ENCODE measurements around the gene DCN.

DCN gene

DNA sequence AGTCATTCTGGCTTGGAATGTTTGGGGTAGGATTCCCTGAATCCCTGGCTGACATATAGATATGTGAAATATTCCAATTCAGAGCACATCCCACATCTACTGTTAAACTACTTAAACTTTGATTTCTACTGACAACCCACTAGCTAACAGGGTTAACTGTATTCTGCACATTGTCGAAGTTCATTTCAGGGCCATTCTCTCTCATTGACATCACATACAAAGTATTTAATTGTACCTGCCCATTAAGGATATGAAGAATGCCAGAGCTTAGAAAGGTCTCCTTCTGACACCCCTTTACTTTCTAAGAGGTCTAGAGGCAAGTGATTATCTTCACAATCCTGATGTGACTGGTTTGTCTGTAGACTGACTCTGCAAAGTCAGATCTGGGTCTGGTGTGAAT lies 2.8 kb upstream of the DCN start:
- DNase-seq = no peak

DNA sequence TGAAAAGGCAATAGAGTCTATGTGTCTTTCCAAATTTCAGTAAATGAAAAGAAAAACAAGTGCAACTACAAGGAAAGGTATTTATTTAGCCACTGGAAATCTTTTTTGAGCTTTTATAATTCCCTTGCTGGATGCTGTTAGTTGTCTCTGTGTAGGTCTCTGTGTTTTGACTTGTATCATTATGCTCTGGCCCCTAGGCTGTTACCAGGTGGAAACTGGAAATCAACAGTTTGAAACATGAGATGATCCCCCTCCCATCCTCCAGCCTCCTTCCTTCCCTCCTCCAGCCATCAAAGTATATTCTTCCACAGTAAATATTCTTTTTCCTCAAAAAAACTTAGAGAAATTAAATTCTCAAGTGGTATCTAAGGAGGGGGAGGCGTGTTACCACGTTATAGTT lies 934 bp upstream of the DCN start:
- no peak for DNase-seq

DNA sequence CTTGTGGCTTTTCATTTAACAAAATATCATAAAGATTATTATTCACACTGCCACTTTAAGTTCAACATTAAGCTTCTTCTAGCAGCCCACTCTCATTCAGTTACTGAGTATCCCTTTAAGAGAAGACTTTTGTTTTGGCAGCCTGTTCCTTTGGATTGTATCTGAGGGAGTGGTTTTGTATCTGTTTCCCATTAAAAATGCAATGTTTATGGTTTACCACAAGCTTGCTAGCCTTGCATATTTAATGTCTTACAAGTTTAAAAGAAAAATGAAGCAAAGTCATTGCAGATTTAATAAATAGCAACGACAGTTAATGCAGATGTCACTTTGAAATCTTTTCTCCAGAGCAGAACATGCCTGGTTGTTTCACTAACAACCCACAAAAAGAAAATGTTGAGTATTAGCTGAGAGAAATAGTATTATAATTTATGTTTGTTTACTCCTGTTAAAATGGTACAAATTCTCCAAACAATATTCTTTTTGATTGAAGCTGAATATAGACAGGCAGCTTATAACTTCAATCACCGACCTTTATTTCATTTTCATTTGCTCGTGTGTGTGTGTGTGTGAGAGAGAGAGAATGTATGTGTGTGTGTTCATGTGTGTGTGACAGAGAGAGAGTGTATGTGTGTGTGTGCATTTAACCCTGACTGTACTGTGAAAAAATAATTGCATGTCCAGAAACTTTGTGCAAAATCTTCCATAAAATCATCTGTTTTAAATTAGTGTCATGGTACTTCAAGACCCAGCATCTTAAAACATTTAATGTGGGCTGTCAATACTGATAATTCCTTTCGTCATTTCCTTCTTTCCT lies 1.8 kb downstream of the DCN start:
- DNase-seq = no peak

DNA sequence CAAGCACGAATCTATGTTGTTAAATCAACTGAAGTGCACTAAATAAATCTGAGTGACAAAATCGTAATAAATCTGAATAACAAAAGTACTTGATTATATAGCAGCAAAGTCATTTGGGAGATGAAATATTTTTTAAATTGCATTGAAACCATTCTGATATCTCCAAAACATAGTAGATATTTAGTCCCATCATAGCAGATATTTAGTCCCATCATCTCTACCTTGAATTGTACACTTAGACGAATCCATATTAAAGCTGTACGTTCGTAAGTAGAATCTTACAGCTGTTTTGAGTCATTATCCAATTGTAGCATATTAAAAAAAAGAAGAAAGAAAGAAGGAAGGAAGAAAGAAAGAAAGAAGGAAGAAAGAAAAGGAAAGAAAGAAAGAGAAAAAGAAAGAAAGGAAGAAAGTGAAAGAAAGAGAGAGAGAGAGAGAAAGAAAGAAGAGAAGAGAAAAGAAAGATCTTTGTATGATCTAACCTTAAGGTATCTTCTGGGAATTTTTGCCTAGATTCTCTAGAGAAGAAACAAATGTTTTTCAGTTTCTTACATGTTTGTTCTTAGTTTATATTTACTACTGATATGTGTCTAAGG lies 2.6 kb downstream of the DCN start:
- DNase-seq = no peak

DNA sequence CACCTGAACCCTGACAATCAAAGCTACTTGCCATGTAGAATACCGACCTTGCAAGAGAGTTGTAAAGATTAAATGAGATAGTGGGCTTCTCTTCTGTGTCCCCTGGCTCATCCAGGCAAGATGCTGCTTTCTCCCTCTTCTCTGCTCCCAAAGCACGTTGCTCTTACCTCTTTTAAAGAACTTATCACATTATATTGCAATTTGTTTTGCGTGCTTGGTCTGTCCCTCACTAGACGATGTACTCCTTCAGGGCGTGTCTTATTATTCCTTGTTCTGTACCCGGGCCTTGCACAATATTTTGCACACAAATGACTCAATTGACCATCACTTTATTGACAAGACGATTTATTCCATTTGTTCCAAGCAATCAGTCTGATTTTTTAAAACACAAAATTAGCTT lies 3.3 kb downstream of the DCN start:
- no peak for DNase-seq

DNA sequence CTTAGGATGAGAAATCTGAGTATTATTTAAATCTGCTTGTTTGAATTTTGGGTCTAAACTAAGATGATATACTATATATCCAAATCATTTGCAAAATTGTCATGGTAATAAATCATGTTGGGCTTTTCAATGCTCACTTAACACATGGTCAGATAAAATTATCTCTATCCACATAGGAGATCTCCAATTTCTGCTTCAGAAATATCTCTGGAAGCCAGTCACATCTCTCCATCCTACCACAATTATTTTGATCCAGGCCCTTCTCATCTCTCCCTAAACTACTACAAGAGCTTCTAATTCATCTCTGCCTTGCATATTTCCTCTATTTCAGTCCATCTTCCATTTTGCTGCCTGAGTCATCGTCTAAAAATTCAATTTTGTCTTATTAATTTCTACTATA lies 3.8 kb downstream of the DCN start:
- DNase-seq = no peak

DNA sequence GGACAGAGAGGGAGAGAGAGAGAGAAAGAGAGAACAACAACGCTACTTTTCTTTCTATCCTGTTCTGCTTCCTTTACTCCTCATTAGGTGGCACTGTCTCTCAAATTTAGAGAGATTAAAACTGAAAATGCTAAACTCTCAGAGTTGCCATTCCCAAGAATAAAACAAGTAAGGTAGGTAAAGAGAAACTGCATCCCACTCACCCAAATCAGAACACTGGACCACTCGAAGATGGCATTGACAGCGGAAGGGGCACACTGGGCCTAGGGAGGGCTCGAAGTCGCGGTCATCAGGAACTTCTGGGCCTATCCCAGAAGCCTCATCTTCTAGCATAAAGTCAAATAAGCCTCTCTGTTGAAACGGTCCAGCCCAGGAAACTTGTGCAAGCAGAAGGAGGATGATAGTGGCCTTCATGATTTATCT lies 4.5 kb downstream of the DCN start:
- no peak for DNase-seq

DNA sequence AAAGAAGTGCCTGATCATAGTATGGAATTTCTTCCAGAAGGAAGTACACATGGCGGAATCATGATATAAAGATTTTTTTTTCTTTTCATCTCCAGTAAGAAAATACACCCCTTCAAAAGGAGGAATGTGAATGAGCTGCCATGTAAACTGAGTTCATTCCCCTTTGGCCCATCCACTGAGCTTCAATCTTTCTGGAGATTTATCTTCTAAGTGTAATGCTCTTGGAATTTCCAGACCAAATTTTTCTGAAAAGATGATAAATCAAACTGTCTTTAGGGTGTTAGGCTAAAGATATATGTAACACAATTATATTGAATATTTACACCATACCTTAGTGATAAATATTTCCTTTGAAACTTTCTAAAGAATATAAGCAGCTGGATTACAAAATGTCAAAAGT lies 5.2 kb downstream of the DCN start:
- DNase-seq = no peak

DNA sequence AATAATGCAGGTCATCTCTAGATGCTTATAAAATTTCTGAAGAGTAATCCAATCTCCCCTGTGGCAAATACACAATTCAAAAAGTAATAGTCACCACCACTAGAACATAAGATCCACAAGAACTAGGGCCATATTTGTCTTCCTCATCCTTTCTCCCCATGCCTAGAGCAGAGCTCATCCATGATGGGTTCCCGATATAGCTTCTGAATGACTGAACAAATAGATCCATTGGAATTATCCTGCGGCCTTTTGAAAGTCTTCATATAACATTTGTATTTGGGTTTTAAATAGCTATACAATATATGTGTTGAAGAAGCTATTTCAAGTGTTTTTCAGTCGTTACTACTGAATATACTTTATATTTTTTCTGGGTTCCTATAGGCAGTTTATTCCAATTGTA lies 5.7 kb downstream of the DCN start:
- no peak for DNase-seq

DNA sequence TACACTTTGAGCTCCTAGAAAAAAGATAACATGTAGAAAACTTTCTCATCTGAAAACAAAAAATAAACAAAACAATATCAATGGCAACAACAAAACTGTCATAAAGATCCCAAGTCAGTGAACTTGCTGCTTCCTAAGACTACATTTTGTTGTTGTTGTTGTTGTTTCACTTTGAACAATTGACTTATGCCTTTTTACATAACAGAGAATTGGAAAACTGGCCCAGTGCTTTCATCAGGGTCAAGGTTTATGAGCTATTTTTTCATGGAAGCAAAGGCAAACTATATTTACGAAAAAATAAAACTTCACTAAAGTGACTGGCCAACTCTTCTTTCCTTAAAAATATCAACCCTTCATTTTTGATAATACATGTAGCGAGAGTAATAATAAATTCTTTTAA lies 6.3 kb downstream of the DCN start:
- DNase-seq = no peak

DNA sequence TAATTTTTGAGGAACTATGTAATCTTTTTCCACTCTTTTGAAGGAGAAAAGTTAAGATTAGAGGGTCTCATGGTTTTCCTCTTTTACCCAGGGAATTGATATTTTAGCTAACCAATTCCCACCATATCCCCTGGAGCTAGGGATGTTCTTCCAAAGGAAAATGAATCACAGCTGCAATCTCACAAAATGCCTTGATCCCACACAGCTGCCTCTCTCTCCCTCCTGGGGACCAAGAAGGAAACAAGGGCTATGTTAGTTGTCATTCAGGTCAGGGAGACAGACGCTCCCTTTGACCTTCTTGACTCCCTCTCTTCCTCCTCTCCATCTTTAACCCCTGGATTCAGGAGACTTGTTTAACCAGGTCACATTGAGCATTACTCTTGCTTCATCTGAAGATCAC lies 9.5 kb downstream of the DCN start:
- DNase-seq = no peak

DNA sequence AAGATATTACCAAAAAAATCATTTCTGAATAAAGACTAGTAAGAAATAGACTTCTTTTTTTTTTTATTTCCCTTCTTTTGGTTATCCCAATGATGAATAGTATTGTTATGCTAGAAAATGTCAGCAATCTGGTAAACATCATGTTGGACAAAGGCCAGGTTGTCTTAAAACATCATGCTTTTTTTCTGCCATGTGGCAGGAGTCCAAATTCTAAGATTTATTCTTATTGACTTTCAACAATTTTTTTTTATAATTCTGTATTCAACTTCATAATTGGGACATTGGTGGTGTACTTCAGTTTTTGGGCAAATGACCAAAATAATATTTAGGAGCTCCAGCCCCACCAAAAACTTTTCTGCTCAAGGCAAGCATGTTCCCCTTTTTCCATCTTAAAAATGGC lies 10.5 kb downstream of the DCN start:
- no peak for DNase-seq

DNA sequence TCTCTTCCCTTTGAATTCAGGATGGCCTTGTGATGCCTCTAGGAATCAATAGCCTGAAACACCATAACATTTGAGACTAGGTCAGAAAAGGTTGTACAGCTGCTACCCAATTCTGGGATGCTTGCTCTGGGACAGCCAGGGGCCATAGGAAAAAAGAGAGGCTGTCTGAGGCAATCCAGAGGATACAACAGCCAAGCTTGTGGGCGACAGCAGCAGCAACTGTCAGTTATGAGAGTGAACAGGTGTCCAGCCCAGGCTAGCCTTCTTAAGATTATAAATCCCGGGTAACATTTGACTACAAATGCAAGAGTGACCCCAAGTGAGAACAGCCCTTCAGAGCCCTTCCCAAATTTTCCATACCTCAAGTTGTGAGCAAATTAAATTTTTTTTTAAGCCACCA lies 11.1 kb downstream of the DCN start:
- no peak for DNase-seq

DNA sequence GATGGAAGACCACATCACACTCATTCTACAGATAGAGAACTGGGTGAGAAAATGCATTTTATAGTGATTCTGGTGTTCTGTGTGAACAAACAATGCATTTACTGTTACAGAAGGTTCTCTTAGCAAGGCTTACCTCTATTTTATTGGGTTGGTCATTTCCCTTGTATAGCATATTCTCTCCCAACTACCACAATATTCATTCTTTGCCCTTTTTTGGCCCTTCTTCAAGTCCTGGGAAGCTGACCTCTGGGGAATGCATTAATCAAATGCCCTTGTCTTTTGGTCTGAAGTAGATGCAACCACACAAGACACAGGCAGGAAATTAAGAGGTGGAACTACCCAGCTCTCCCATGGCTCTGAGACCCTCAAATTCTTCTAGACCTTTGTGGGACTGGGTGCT lies 19.5 kb downstream of the DCN start:
- DNase-seq = no peak

DNA sequence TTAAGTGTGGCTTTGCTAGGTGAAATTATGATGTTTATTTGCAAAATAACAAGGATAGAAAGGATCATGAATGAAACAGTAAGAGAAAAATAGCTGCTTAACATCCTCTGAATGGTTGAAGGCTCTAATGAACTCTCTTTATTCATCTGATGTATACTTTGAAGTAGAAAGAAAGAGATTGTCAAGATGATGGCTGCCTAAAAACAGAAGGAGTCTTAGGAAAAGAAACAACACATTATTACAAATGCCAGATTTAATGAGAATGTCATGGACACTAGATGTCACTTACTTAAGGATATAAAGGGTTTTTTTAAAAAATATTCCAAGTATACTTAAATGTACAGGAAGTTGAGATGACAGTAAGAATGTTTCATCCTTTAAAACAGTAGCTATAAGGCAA lies 21.6 kb downstream of the DCN start:
- DNase-seq = no peak

DNA sequence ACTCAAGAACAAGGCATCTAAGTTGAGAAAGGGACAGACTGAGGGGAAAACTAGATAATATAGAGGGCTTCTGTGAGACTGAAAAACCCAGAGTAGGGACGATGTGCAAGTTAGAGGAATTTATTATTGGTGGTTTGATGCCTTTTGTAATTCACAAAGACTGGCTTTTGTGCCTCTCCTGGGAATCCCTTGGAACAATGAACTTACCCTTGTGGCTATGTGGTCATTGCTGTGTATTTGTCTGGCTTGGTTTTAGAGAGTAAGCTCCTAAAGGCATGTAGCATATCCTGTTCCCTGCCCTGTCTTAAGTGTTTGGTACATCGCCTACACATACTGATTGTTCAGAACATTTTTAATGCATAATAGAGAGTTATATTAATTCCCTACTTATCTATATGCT lies 26.6 kb downstream of the DCN start:
- DNase-seq = no peak

DNA sequence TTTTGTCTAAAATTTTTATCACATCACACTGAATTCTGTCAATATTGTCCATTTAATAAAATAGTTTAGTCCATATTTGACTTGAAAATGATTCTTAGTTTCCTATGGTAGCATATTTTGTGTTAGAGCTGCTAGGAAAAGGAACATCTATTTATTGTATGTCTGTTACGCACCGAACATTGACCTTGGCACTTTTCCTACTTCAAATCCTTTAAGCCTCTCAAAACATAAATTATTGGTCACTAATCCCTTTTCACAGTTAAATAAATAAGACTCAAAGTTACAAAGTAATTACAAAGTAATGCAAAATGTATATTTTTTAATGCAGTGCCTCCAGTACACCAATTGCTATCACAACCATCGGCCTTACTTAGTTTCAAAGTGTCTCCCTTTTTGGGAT lies 28.5 kb downstream of the DCN start:
- no peak for DNase-seq

DNA sequence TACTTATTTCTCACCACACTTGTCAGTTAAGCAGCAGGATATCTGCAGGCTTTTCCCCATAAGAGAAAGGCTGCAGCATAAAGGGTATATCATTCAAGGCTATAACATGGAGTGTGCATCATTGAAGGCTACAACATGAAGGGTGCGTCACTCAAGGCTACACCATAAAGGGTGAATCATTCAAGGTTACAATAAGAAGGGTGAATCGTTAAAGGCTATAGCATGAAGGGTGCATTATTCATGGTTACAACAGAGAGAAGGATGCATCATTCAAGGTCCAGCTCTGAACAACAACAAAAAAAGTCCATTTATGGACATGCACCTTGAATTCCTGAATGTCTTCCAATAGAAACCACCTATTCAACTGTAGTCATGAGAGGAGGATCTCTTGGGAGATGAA lies 38.6 kb downstream of the DCN start:
- DNase-seq = no peak

DNA sequence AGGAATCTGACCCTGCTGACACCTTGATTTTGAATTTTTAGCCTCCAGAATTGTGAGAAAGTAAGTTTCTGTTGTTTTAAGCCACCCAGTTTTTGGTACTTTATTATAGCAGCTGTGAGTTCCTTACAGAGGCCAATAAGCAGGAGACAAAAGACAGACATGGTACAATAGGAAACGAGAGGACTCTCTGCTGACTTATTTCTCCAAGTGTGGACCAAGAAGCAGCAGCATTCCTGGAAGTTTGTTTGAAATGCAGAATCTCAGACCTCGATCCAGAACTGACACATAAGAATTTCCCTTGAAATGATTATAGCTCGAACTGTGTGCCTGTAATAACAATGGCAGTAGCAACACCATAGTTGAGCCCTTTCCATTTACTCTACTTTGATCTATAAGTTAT lies 39.4 kb downstream of the DCN start:
- no peak for DNase-seq

DNA sequence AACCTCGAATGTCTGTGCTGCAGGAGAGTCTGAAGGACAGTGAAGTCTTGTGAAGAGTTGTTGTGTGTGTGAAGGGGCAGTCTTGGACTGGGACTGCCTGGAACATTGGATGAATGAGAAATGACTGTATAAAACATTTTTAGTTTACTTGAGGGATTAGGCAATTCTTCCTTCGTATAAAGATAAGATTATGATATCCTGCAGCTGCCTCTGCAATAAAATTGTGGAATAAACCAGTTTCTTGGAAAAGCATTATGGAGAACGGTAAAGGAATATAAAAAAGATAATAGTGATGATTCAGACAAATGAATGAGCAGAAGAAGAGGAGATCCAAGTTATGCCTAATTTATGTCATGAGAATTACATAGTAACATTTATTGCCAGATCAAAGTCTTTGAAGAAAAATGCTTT lies 40.4 kb downstream of the DCN start:
- DNase-seq = no peak

DNA sequence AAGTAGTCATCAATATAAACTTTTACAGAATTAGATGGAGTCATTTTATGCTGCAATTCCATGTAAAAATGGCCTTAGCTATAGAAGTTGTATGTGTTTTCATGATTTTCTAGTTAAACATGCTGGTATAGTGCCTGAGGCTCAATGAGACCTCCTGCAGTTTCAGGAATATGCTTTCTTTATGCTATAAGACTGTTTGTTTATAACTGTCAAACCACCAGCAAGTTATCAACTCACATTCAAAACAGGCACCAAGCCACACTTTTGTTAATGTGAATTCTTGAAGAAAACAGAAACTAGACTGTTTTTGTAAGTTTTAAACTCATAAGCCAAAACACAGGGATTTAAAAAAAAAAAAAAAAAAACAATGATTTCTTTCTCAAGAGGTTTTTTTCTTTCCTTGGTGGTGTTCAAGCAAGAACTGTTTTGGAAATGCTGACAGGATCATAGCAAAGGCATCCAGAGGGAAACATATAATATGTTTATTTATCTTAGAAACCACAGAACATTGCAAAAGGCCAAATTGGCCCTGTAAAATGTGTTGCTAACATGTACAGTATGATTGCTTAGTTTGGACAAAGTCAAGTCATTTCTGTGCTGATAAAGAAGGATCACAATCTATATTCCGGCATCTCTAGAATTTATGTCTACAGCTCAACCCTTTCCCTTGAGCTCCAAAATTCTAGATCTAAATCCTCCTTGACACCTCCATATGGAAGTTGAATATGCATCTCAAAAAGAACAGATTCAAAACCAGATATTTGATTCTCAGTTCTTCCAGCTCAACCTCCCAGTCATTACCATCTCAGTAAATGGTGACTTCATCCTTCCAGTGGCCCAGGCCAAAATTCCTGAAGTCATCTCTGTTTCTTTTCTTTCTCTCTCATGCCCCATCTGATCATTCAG lies 42.3 kb downstream of the DCN start:
- DNase-seq = no peak

DNA sequence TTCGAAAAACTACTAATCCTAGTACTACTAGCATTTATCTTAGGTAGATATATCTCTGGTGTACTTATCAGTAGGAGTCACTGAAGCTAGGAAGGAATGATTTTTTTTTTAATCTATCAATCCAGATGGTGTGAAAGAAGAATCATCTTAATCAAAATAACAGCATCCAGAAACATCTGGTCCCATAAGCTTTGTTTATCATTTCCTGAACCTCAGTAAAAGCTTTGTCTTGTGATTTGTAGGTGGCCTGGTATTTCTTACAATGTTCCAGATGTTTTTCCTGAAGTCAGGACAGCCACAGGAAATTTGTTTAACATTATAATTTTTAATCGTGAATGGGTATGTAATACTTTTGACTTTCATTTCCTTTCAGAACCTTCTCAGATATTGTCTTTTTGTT lies 43.3 kb downstream of the DCN start:
- DNase-seq = no peak

DNA sequence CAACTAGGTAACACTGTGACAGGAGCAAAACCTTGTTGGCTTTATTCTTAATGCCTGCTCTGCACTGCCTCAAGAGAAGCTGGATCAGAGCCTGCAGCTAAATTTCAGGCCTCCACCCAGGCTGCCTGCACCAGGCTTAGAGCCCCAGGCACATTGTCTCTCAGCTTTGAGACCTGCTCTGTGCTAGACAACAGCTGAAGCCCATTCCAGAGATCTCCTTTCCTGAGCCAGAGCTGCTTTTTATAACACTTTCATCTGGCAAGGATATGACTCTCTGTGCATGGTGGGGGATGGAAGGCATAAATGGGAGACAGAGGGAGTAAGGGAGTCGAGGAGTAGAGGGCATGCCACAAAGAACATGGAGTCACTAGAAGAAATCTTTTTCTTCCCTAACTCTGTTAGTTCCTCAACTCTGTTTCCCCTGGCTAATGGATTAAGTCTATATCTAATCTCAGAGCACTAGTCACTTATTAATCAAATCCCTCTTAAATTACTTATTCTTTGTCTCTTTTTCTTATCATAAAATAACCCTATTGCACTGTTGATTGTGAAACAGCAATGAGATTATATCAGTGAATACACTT lies 44.2 kb downstream of the DCN start:
- DNase-seq = no peak

DNA sequence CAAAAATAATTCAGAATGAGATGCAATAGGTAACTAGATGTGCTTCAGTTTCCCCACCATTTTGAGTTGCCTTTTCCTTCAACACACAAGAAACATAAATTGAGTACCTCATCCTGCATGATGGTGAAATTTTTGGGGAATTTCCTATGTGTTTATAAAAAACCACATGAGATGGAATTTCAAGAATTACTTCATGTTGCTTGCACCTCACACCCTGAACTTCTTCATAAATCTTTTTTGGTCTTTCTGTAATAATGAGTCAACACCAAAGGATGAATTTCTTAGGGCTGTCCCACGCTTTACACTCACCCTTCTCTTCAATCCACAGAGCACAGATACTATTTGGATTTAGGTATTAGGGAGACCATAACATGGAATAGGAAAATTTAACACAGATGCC lies 48.7 kb downstream of the DCN start:
- DNase-seq = no peak

Measured in NCI-H1048 (cell line).